Endothelial cell (in vitro differentiated cells): ENCODE results near the gene WNT4. TPM values are rescaled to one million over a fixed set of nuclear protein-coding genes. Genes with fewer than 3 reads are reported as not detected.

Experiments used
- DNase-seq: peaks from one replicate; pipeline ENCODE4 v3.0.0; 2021; ENCODE audit warnings: low spot score
- H3K27ac Mint-ChIP-seq: one replicate; pipeline ENCODE4 v1.8.0; 2021; ENCODE audit warnings: mixed read lengths, inconsistent platforms; ENCODE audit not compliant: unreplicated experiment
- H3K27me3 Mint-ChIP-seq: one replicate; pipeline ENCODE4 v1.8.0; 2021; ENCODE audit warnings: mild to moderate bottlenecking, moderate library complexity, mixed read lengths, inconsistent platforms; ENCODE audit not compliant: unreplicated experiment
- H3K36me3 Mint-ChIP-seq: one replicate; pipeline ENCODE4 v1.8.0; 2021; ENCODE audit warnings: mild to moderate bottlenecking, low read depth, mixed read lengths, inconsistent platforms; ENCODE audit not compliant: unreplicated experiment
- H3K4me1 Mint-ChIP-seq: one replicate; pipeline ENCODE4 v1.8.0; 2021; ENCODE audit warnings: mild to moderate bottlenecking, mixed read lengths, inconsistent platforms; ENCODE audit not compliant: unreplicated experiment
- H3K4me3 Mint-ChIP-seq: one replicate; pipeline ENCODE4 v1.8.0; 2021; ENCODE audit warnings: mild to moderate bottlenecking, mixed read lengths, inconsistent platforms; ENCODE audit not compliant: unreplicated experiment
- H3K9me3 Mint-ChIP-seq: one replicate; pipeline ENCODE4 v1.8.0; 2021; ENCODE audit warnings: mixed read lengths, inconsistent platforms; ENCODE audit not compliant: unreplicated experiment
- total RNA-seq: library from RNA; stranded (reverse); fragmentation: NEBNext Ultra II Directional; extraction: Animal tissue kit (Norgen Biotek cat#: 25700); gene quantifications from one replicate; pipeline ENCODE4 v1.2.1, GENCODE V29; 2021; ENCODE audit not compliant: unreplicated experiment
- TF ChIP-seq, protein P1 (sequence below): fragments of 200-600 bp; sonication (generic); IDR thresholded peaks from one replicate; pipeline ENCODE4 v1.5.0; 2021; ENCODE audit warnings: antibody characterized with exemption; ENCODE audit not compliant: unreplicated experiment

The WNT4 gene
- total RNA-seq, 1 donor from 2014 or later, result 0.77 TPM

DNA sequence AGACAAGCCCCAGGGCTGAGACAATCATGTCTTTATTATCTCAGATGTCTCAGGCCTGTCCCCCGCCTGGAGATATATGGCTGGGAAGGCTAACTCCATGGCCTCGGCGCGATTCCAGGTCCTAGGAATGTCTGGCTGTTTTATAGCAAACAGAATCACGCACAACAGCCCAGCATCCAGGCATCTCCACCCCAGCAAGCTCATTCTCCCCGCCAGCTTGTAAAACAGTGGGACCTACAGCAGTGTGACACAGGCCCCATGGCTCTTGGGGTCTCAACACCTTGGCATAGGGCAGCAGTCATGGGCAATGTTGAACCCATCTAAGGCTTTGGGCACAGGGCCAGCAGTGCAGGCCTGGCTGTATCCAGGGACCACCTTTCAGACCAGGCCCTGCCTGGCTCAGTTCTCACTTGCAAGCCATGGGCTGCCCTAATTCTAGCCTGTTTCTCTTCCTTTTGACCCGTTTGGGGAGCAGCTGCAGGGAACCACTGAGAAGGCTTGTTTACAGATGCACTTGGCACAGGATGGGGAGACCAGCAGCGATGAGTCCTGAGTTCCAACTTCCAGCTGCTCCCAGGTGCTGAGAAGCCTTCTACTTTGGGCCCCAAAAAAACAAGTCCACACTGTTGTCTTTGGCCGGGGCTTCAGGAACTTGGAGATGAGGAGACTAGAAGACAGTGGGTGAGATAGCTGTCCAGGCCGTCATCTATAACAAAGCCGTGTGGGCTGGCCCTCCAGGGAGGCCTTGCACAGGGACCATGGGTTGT, 34.4 kb downstream of the WNT4 start:
- Mint-ChIP-seq H3K27ac (no peak overlapping the region), H3K4me1 (peaks cover 15% of the 10 kb centered on the region)

DNA sequence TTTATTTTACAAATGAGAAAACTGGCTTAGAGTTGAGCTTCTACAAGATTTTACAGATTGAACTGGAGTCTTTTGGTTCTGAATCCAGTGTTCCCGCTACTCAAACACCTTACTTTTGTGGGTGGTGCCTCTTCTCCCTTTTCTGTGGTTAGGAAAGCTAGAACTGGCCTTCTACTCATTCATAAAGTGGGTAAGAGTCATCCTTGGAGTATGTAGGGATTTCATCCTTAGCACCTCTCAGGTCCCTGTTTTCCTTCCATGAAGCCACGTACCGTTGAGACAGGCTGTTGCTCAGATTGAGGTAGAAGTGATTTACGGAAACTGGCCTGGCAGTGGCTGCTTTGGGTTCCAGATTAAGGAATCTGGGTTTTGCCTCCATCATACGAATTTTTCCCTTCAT, 35.8 kb downstream of the WNT4 start:
- Mint-ChIP-seq H3K4me1 (peaks cover 10% of the 10 kb centered on the region), H3K27me3 (peaks cover 5% of the 10 kb centered on the region), H3K36me3 (peaks cover 8% of the 10 kb centered on the region), H3K27ac (no peak overlapping the region), H3K4me3 (no peak overlapping the region), H3K9me3 (no peaks in the 10 kb centered on the region)
- TF ChIP-seq, protein P1, sequence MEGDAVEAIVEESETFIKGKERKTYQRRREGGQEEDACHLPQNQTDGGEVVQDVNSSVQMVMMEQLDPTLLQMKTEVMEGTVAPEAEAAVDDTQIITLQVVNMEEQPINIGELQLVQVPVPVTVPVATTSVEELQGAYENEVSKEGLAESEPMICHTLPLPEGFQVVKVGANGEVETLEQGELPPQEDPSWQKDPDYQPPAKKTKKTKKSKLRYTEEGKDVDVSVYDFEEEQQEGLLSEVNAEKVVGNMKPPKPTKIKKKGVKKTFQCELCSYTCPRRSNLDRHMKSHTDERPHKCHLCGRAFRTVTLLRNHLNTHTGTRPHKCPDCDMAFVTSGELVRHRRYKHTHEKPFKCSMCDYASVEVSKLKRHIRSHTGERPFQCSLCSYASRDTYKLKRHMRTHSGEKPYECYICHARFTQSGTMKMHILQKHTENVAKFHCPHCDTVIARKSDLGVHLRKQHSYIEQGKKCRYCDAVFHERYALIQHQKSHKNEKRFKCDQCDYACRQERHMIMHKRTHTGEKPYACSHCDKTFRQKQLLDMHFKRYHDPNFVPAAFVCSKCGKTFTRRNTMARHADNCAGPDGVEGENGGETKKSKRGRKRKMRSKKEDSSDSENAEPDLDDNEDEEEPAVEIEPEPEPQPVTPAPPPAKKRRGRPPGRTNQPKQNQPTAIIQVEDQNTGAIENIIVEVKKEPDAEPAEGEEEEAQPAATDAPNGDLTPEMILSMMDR, result no peak
- no peak for DNase-seq

More for the DNA sequence above, 34.4 kb downstream of the WNT4 start:
- DNase-seq, result no peak
- no peaks in the 10 kb centered on the region for H3K9me3 Mint-ChIP-seq
- peaks cover 14% of the 10 kb centered on the region for H3K36me3 Mint-ChIP-seq
- peaks cover 5% of the 10 kb centered on the region for H3K27me3 Mint-ChIP-seq
- no peak overlapping the region for H3K4me3 Mint-ChIP-seq
- TF ChIP-seq, protein P1, result no peak

DNA sequence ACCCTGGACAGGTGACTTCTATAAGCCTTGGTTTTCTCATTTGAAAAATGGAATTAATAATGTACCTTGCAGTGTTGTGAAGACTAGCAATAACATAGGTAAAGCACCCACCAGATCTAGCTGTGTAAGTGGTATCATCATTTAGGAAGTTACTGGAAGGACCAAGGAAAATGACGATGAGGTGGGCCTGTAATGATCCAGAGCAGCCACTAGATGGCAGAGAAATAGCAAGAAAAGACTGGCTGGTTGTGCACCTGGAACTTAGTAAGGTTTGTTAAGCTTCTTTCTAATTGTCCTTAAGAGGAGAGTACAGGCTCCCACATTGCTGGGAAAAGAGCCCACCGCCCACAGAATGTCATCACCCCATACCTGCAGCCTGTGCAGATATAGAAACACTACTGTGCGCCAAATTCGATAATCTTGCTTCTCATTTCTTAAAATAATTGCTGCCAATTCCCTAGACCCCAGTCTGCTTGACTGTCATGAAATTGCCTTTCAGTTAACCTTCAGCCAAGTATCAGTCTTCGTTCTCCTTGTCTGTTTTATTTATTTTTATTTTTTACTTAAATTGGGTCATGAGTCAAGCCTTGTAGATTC, 37.2 kb downstream of the WNT4 start:
- H3K9me3 Mint-ChIP-seq, result no peaks in the 10 kb centered on the region
- DNase-seq, result peak; percentile 37
- peaks cover 20% of the 10 kb centered on the region for H3K4me1 Mint-ChIP-seq
- H3K27ac Mint-ChIP-seq, result no peak overlapping the region
- TF ChIP-seq, protein P1, result peak; percentile 81
- no peak overlapping the region for H3K4me3 Mint-ChIP-seq
- H3K36me3 Mint-ChIP-seq, result peaks cover 12% of the 10 kb centered on the region
- H3K27me3 Mint-ChIP-seq, result peaks cover 3% of the 10 kb centered on the region

DNA sequence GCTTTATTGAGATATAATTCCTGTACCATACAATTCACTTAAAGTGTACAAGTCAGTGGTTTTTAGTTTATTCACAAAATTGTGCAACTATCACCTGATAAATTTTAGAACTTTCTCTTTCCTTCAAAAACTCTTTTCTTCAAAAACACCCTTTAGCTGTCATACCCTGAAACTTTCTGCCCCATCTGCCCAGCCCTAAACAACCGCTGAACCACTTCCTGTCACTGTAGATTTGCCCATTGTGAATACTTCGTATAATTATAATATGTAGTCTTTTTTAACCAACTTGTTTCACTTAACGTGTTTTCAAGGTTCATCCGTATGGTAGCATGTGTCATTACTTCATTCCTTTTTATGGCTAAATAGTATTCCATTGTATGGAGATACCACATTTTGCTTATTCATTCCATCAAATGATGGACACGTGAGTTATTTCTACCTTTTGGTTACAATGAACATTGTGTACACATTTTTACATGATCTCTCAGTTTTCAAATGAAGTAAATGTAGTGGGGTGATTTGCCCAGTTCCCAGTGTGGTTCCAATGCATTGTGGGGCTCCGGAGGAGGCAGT, 37.9 kb downstream of the WNT4 start:
- H3K27me3 Mint-ChIP-seq, result peaks cover 1% of the 10 kb centered on the region
- no peak for DNase-seq
- H3K4me3 Mint-ChIP-seq, result no peak overlapping the region
- H3K9me3 Mint-ChIP-seq, result no peaks in the 10 kb centered on the region
- H3K4me1 Mint-ChIP-seq, result peaks cover 27% of the 10 kb centered on the region
- H3K27ac Mint-ChIP-seq, result peak overlapping the region; percentile 54
- TF ChIP-seq, protein P1, result no peak
- H3K36me3 Mint-ChIP-seq, result peaks cover 12% of the 10 kb centered on the region

DNA sequence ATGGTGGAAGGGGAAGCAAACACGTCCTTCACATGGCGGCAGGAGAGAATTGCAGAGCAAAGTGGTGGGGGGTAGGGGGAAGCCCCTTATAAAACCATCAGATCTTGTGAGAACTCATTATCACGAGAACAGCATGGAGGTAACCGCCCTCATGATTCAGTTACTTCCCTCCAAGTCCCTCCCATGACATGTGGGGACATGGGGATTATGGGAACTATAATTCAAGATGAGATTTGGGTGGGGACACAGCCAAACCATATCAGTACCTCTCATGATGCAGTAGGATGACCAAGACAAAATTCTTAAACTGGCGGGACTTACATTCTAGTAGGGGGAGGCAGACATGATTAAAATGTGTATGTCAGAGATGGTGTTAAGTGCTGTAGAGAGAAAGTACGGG, 38.8 kb downstream of the WNT4 start:
- H3K4me3 Mint-ChIP-seq, result peak overlapping the region; percentile 53
- H3K36me3 Mint-ChIP-seq, result peaks cover 10% of the 10 kb centered on the region
- DNase-seq, result no peak
- H3K9me3 Mint-ChIP-seq, result no peaks in the 10 kb centered on the region
- peaks cover 31% of the 10 kb centered on the region for H3K4me1 Mint-ChIP-seq
- peak overlapping the region; percentile 37 for H3K27ac Mint-ChIP-seq
- peaks cover 2% of the 10 kb centered on the region for H3K27me3 Mint-ChIP-seq
- TF ChIP-seq, protein P1, result no peak
